GM21723 (cell line): ENCODE measurements around the gene IRF7.

ENCODE experiments used
- ATAC-seq: cut with Tn5 transposase; IDR thresholded peaks from one replicate; pipeline ENCODE4 v1.9.1; 2021; ENCODE audit warnings: mild to moderate bottlenecking, moderate library complexity; ENCODE audit not compliant: unreplicated experiment

Gene IRF7

DNA sequence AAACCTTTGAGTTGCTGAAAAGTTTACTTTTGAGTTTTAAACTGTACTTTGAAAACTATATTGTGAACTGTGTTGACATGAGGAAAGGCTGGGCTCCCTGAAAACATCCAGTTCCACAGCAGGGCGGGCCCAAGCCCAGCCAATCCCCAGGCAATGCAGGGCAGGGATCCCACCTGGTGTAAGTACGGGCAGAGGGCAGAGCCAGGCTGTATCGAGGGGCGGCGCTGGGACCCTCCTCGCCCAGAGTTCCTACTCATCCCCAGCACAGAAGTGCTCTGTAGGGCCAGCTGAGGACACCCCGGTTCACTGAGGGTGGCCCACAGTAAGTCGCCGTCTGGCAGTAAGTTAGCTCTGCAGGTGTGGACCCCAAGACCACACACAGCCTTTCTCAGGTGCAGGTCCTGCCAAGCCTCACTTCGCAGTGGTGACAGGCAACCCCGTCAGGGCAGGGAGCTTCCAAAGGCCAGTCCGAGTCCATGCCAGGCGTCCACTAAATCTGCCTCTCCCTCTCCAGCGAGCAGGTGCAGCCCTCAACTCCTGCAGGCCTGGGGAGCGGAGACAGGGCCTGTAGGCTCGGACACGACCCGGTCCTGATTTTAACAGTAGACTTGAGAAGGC, 48.6 kb downstream of the IRF7 start:
- ATAC-seq = no peak

DNA sequence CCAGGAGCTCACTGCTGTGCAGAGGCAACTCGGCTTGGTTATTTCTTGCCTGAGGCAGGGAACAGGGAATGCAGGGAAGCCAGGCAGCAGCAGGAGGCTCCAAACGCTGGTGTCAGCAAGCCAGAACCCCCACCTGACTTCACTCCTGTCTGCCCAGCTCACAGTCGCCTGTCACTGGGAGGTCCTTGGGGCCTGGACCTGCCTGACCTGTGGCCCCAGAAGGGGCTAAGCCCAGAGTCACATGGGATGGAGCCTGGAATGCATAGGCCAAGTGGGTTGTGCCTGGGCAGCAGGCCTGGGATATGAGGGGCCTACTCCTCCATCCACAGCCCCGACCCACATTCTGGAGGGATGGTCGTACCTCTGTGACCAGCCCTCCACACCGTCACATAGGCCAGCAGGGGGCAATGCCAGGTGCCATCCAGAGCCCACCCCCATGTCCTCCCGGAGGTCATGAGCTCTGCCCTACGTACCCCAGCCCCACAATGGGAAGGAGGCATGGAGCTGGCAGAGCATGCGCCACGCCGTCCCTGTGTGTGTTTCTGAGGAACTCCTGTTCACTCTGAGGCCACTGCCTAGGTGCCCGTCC, 49.7 kb downstream of the IRF7 start:
- no peak for ATAC-seq

DNA sequence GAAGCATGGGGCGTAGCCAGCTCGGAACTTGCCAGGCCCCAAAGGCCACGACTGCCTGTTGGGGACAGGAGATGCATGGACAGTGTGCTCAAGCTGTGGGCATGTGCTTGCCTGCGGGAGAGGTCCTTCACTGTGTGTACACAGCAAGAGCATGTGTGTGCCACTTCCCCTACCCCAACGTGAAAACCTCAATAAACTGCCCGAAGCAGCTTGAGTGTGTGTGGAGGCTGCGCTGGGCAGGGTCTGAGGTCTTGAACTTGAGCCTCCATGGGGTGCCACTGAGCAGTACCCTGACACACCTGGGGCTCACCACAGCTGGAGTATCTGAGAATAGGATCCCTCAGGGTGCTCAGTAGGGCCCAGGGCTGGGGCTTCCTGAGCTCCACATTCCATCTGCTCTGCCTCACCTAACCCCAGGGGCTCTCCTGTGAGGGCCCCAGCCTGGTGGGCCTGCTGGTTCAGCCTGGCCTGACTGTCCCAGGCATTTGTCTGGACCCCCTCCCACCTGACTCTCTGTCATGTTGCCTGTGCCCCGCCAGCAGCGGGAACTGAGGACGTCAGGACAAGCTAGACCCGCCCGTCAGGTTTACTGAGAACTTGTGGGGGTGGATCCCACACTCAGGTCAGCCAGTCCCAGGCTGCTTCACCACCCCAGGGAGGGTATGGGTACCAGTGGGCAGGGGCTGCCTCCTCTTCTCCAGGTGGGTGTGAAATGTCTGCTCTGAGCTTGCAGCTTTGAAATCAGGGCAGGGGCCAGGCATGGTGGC, 51.8 kb downstream of the IRF7 start:
- no peak for ATAC-seq

DNA sequence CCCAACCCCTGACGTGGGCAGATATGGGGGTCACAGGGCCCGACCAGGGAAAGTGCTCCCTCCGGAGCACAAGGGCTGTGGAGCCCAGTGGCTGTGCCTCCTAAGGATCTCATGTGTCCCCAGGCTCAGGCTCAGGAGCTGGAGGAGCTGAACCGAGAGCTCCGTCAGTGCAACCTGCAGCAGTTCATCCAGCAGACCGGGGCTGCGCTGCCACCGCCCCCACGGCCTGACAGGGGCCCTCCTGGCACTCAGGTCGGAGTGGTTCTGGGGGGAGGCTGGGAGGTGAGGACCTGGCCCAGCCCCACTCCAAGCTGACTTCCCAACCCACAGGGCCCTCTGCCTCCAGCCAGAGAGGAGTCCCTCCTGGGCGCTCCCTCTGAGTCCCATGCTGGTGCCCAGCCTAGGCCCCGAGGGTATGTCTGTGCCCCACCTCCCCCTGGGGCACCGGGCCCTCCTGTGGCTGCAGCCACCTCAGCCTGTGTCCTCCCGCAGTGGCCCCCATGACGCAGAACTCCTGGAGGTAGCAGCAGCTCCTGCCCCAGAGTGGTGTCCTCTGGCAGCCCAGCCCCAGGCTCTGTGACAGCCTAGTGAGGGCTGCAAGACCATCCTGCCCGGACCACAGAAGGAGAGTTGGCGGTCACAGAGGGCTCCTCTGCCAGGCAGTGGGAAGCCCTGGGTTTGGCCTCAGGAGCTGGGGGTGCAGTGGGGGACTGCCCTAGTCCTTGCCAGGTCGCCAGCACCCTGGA, 52.5 kb downstream of the IRF7 start:
- ATAC-seq = no peak
